H9 (cell line): Measurements from ENCODE around the gene SMAD7. TPM values are rescaled to one million over a fixed set of nuclear protein-coding genes. Genes with fewer than 3 reads are reported as not detected.

ENCODE experiments used
- DNase-seq: peaks from one replicate; pipeline ENCODE4 v3.0.0-alpha.2; 2017
- H2AFZ ChIP-seq: one replicate; pipeline ENCODE4 v1.6.1; 2013; ENCODE audit warnings: mild to moderate bottlenecking, low read length, control low read depth, moderate library complexity
- H2AK5ac ChIP-seq: 2 replicates; pipeline ENCODE4 v1.6.1; 2013; ENCODE audit warnings: low read length, control low read depth, mixed read lengths; ENCODE audit not compliant: insufficient read length
- H2BK120ac ChIP-seq: one replicate; pipeline ENCODE4 v1.6.1; 2013; ENCODE audit warnings: low read depth, mild to moderate bottlenecking, low read length, control low read depth, inconsistent platforms; ENCODE audit not compliant: poor library complexity, severe bottlenecking
- H2BK12ac ChIP-seq: 2 replicates; pipeline ENCODE4 v1.6.1; 2013; ENCODE audit warnings: low read length, control low read depth, mixed read lengths, low read depth; ENCODE audit not compliant: insufficient read length
- H2BK15ac ChIP-seq: 2 replicates; pipeline ENCODE4 v1.6.1; 2013; ENCODE audit warnings: low read depth, low read length, control low read depth
- H2BK20ac ChIP-seq: one replicate; pipeline ENCODE4 v1.6.1; 2013; ENCODE audit warnings: low read depth, mild to moderate bottlenecking, low read length, control low read depth, inconsistent platforms; ENCODE audit not compliant: poor library complexity, severe bottlenecking
- H2BK5ac ChIP-seq: 2 replicates; pipeline ENCODE4 v1.6.1; 2013; ENCODE audit warnings: low read length, control low read depth, mixed read lengths; ENCODE audit not compliant: insufficient read length
- H3K14ac ChIP-seq: 2 replicates; pipeline ENCODE4 v1.6.1; 2013; ENCODE audit warnings: low read length, control low read depth; ENCODE audit not compliant: insufficient read depth
- H3K18ac ChIP-seq: 2 replicates; pipeline ENCODE4 v1.6.1; 2013; ENCODE audit warnings: low read depth, mild to moderate bottlenecking, mixed read lengths, low read length, control low read depth; ENCODE audit not compliant: insufficient read length
- H3K23ac ChIP-seq: 2 replicates; pipeline ENCODE4 v1.6.1; 2013; ENCODE audit warnings: low read length, control low read depth, mixed read lengths, low read depth; ENCODE audit not compliant: insufficient read length
- H3K23me2 ChIP-seq: 2 replicates; pipeline ENCODE4 v1.6.1; 2013; ENCODE audit warnings: low read depth, mild to moderate bottlenecking, mixed read lengths, low read length, control low read depth; ENCODE audit not compliant: insufficient read length, poor library complexity, severe bottlenecking
- H3K27ac ChIP-seq: 2 replicates; pipeline ENCODE4 v1.5.1; 2013; ENCODE audit warnings: low read length, control low read depth, mixed read lengths, low read depth; ENCODE audit not compliant: insufficient read length
- H3K27me3 ChIP-seq: 2 replicates; pipeline ENCODE4 v1.6.1; 2013; ENCODE audit warnings: low read length, control low read depth, inconsistent platforms; ENCODE audit not compliant: insufficient read depth
- H3K4ac ChIP-seq: 2 replicates; pipeline ENCODE4 v1.6.1; 2013; ENCODE audit warnings: low read depth, mild to moderate bottlenecking, control low read depth, inconsistent platforms, low read length, moderate library complexity
- H3K4me1 ChIP-seq: 2 replicates; pipeline ENCODE4 v1.6.1; 2013; ENCODE audit warnings: low read length, control low read depth, inconsistent platforms; ENCODE audit not compliant: insufficient read depth
- H3K4me2 ChIP-seq: 2 replicates; pipeline ENCODE4 v1.6.1; 2013; ENCODE audit warnings: low read length, control low read depth, mixed read lengths; ENCODE audit not compliant: insufficient read length, insufficient read depth
- H3K56ac ChIP-seq: 2 replicates; pipeline ENCODE4 v1.6.1; 2013; ENCODE audit warnings: low read depth, mild to moderate bottlenecking, mixed read lengths, low read length, control low read depth; ENCODE audit not compliant: insufficient read length
- H3K79me1 ChIP-seq: 2 replicates; pipeline ENCODE4 v1.6.1; 2013; ENCODE audit warnings: low read depth, mild to moderate bottlenecking, moderate library complexity, low read length, control low read depth, inconsistent platforms; ENCODE audit not compliant: insufficient read depth, poor library complexity, severe bottlenecking
- H3K79me2 ChIP-seq: 2 replicates; pipeline ENCODE4 v1.6.1; 2013; ENCODE audit warnings: low read length, control low read depth, inconsistent platforms; ENCODE audit not compliant: insufficient read depth
- H3K9ac ChIP-seq: 2 replicates; pipeline ENCODE4 v1.6.1; 2013; ENCODE audit warnings: low read length, control low read depth, mixed read lengths; ENCODE audit not compliant: insufficient read length; ENCODE audit errors: extremely low read depth
- H3K9me3 ChIP-seq: one replicate; pipeline ENCODE4 v1.6.1; 2013; ENCODE audit warnings: low read depth, low read length, inconsistent platforms; ENCODE audit not compliant: control insufficient read depth
- H3T11ph ChIP-seq: one replicate; pipeline ENCODE4 v1.6.1; 2013; ENCODE audit warnings: mild to moderate bottlenecking, low read length, control low read depth, inconsistent platforms
- H4K20me1 ChIP-seq: one replicate; pipeline ENCODE4 v1.6.1; 2013; ENCODE audit not compliant: control insufficient read depth, insufficient read length, insufficient read depth
- H4K5ac ChIP-seq: 2 replicates; pipeline ENCODE4 v1.6.1; 2013; ENCODE audit warnings: low read depth, mild to moderate bottlenecking, mixed read lengths, low read length, control low read depth; ENCODE audit not compliant: insufficient read length
- H4K8ac ChIP-seq: replicated peaks from 2 replicates; pipeline ENCODE4 v1.6.1; 2013; ENCODE audit warnings: low read length, control low read depth, mixed read lengths, low read depth; ENCODE audit not compliant: insufficient read length
- H4K91ac ChIP-seq: 2 replicates; pipeline ENCODE4 v1.6.1; 2013; ENCODE audit warnings: low read depth, mild to moderate bottlenecking, moderate library complexity, mixed read lengths, low read length, control low read depth; ENCODE audit not compliant: insufficient read length
- H3K27ac Mint-ChIP-seq, 3 experiments: 2 replicates in 2 of 3; 3 replicates in 1 of 3; pipeline ENCODE4 v1.8.0; 2020 to 2021; ENCODE audit warnings: mixed read lengths in 3 of 3, mild to moderate bottlenecking in 1 of 3, moderate library complexity in 1 of 3
- H3K27me3 Mint-ChIP-seq: 2 replicates; pipeline ENCODE4 v1.8.0; 2021; ENCODE audit warnings: low read depth, mild to moderate bottlenecking, moderate library complexity, mixed read lengths
- H3K36me3 Mint-ChIP-seq, 3 experiments: 2 replicates in 2 of 3; 3 replicates in 1 of 3; pipeline ENCODE4 v1.8.0; 2020 to 2021; ENCODE audit warnings: low read depth in 3 of 3, mixed read lengths in 3 of 3; ENCODE audit not compliant: insufficient read depth in 1 of 3
- H3K4me1 Mint-ChIP-seq, 2 experiments: 2 replicates each; pipeline ENCODE4 v1.8.0; 2020; ENCODE audit warnings: mixed read lengths in 2 of 2
- H3K4me3 Mint-ChIP-seq, 2 experiments: 2 replicates in 1 of 2; 3 replicates in 1 of 2; pipeline ENCODE4 v1.8.0; 2020 to 2021; ENCODE audit warnings: mild to moderate bottlenecking in 2 of 2, mixed read lengths in 2 of 2, moderate library complexity in 1 of 2
- H3K9me3 Mint-ChIP-seq, 2 experiments: 2 replicates in 1 of 2; 3 replicates in 1 of 2; pipeline ENCODE4 v1.8.0; 2020; ENCODE audit warnings: mild to moderate bottlenecking in 2 of 2, mixed read lengths in 2 of 2, moderate library complexity in 1 of 2
- whole genome bisulfite sequencing: extraction: QIAGEN DNeasy Blood & Tissue Kit; methylation state at CpG from one replicate; pipeline ENCODE4 v1.1.7; 2013; ENCODE audit warnings: missing lambda C conversion rate, low lambda C conversion rate, mixed read lengths; ENCODE audit not compliant: insufficient read length; ENCODE audit errors: extremely low coverage; 5-methylcytosine and 5-hydroxymethylcytosine counted together
- total RNA-seq: library from RNA; stranded (reverse); gene quantifications from 2 replicates; pipeline ENCODE4 v1.2.1, GENCODE V29; 2021
- TF ChIP-seq, protein P1 (sequence below): fragments of 200-600 bp; sonication (generic); conservative IDR thresholded peaks from 3 replicates; pipeline ENCODE4 v1.8.0; 2021; ENCODE audit warnings: antibody characterized with exemption, mild to moderate bottlenecking

SMAD7 gene
- total RNA-seq, 1 experiment from 2014 or later, result 27.7 TPM

DNA sequence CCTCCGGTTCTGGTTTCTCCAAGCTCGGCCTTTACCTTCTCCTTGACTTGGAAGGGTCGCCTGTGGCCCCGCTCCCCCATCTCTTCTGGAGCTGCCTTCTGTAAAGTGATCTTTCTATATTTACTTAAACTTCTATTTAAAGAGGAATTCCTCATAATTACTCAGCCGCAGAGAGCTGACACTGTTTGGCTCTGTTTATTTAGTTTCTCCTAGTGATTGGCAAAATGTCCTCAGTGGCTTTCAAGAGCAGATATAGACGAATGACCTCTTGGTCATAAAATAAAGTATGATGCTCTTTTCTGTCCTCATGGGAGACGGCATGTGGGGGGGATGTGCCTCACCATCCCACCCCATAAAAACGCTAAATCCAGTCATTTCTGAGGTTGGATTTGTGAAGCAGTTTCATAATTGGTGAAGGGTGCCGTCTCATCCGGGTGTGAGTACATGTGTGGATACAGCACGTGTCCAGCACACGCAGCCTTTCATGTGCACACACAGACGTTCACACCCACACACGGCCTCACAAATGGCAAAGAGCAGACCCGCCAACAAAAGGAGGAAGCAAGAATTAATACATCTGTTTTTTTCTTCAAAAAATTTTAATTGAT, 43.4 kb upstream of the SMAD7 start:
- Histone ChIP-seq H2AFZ (no peak overlapping the region), H3K18ac (no peak overlapping the region)

More for the DNA sequence above, 43.4 kb upstream of the SMAD7 start:
- H2BK20ac ChIP-seq, result no peak overlapping the region
- TF ChIP-seq, protein P1, sequence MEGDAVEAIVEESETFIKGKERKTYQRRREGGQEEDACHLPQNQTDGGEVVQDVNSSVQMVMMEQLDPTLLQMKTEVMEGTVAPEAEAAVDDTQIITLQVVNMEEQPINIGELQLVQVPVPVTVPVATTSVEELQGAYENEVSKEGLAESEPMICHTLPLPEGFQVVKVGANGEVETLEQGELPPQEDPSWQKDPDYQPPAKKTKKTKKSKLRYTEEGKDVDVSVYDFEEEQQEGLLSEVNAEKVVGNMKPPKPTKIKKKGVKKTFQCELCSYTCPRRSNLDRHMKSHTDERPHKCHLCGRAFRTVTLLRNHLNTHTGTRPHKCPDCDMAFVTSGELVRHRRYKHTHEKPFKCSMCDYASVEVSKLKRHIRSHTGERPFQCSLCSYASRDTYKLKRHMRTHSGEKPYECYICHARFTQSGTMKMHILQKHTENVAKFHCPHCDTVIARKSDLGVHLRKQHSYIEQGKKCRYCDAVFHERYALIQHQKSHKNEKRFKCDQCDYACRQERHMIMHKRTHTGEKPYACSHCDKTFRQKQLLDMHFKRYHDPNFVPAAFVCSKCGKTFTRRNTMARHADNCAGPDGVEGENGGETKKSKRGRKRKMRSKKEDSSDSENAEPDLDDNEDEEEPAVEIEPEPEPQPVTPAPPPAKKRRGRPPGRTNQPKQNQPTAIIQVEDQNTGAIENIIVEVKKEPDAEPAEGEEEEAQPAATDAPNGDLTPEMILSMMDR, result no peak
- no peak overlapping the region for H3K9ac ChIP-seq
- H2BK120ac ChIP-seq, result no peak overlapping the region
- H2BK15ac ChIP-seq, result no peak overlapping the region
- no peaks in the 10 kb centered on the region for H3K36me3 Mint-ChIP-seq
- no peaks in the 10 kb centered on the region for H3K79me2 ChIP-seq
- no CpG with 5 or more reads among the region's 15 CpGs for WGBS
- no peaks in the 10 kb centered on the region for H3K23me2 ChIP-seq
- H3K27me3 Mint-ChIP-seq, result peaks cover 14% of the 10 kb centered on the region
- H3T11ph ChIP-seq, result no peak overlapping the region
- no peak overlapping the region for H4K8ac ChIP-seq
- H2AK5ac ChIP-seq, result no peak overlapping the region
- no peaks in the 10 kb centered on the region for H3K27me3 ChIP-seq
- no peak overlapping the region for H3K23ac ChIP-seq
- H3K27ac ChIP-seq, result no peak overlapping the region
- H3K4me3 Mint-ChIP-seq, result no peak overlapping the region
- no peaks in the 10 kb centered on the region for H3K79me1 ChIP-seq
- H4K20me1 ChIP-seq, result no peaks in the 10 kb centered on the region
- H3K27ac Mint-ChIP-seq, result no peak overlapping the region
- no peak overlapping the region for H3K14ac ChIP-seq
- H3K9me3 Mint-ChIP-seq, result no peaks in the 10 kb centered on the region
- no peak overlapping the region for H3K4ac ChIP-seq
- peaks cover 26 to 43% of the 10 kb centered on the region in 2 experiments for H3K4me1 Mint-ChIP-seq
- H4K91ac ChIP-seq, result no peak overlapping the region
- DNase-seq, result no peak
- no peak overlapping the region for H3K56ac ChIP-seq
- H4K5ac ChIP-seq, result no peak overlapping the region
- H2BK12ac ChIP-seq, result no peak overlapping the region
- H3K4me1 ChIP-seq, result peaks cover 2% of the 10 kb centered on the region; the same call in 1 of the 2 replicates
- no peak overlapping the region for H2BK5ac ChIP-seq
- no peaks in the 10 kb centered on the region for H3K9me3 ChIP-seq
- no peak overlapping the region for H3K4me2 ChIP-seq
